Stimulated activated effector memory CD8-positive, alpha-beta T cell treated with anti-CD3 and anti-CD28 coated beads, Interleukin-12 subunit alpha, Interleukin-12 subunit beta, amount 100 ng/mL, for 72 hours (primary cell): ENCODE results near the gene NSD1.

Experiments
- ATAC-seq: fragments of 150-1000 bp; cut with Tn5 transposase; 2 replicates; pipeline ENCODE4 v1.10.0; 2021
- DNase-seq, 2 donors: peaks; one replicate each; pipeline ENCODE4 v3.0.0; 2021 to 2022; ENCODE audit warnings: low spot score in 2 of 2
- H3K27ac Mint-ChIP-seq: one replicate; pipeline ENCODE4 v1.8.0; 2022; ENCODE audit warnings: mild to moderate bottlenecking, mixed read lengths
- H3K36me3 Mint-ChIP-seq: one replicate; pipeline ENCODE4 v1.8.0; 2022; ENCODE audit warnings: mild to moderate bottlenecking, mixed read lengths
- H3K4me1 Mint-ChIP-seq: one replicate; pipeline ENCODE4 v1.8.0; 2022; ENCODE audit warnings: mixed read lengths
- H3K4me3 Mint-ChIP-seq: one replicate; pipeline ENCODE4 v1.8.0; 2022; ENCODE audit warnings: mild to moderate bottlenecking, mixed read lengths
- H3K9me3 Mint-ChIP-seq: one replicate; pipeline ENCODE4 v1.8.0; 2022; ENCODE audit warnings: mixed read lengths

The NSD1 gene

DNA sequence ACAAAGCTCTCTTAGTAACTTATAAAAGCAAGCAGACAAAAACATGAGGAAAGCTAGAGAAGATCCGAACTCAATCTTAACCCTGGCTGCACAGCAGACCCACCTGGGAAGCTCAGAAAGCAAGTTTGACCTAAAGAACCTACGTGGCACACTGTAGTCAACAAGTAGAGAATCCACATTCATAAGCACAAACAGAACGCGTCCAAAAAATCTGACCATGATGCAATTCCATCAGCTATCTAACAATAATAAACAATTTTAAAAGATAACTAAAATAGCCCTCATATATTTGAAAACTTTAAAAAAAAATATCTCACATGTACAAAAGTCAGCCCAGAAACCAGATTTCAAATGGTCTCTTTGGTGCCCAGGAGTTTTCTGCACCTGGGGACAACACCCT lies 213.2 kb downstream of the NSD1 start:
- Mint-ChIP-seq H3K4me1 (peaks cover 40% of the 10 kb centered on the region), H3K4me3 (no peak overlapping the region), H3K36me3 (peaks cover 90% of the 10 kb centered on the region), H3K27ac (peak overlapping the region; percentile 37), H3K9me3 (no peaks in the 10 kb centered on the region)
- ATAC-seq (no peak), DNase-seq (no peak)

DNA sequence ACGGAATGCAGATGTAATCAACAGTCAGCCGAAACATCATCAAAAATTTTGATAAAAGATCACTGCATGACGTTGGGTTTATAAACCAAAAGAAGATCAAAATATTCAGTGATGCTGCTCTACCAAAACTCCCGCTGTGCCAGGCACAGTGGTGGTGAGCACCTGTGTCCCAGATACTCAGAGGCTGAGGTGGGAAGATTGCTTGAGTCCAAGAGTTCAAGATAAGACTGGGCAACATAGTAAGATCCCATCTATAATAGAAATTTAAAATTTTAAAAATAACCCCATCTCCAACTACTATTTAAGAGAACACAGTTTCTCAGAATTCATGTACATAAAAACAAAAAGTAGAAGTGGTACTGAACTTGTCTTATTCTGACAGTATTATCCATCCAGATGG lies 214.1 kb downstream of the NSD1 start:
- no peak overlapping the region for H3K27ac Mint-ChIP-seq
- H3K4me1 Mint-ChIP-seq: peaks cover 43% of the 10 kb centered on the region
- H3K9me3 Mint-ChIP-seq: no peaks in the 10 kb centered on the region
- ATAC-seq (no peak), DNase-seq (no peak)
- no peak overlapping the region for H3K4me3 Mint-ChIP-seq
- peaks cover 84% of the 10 kb centered on the region for H3K36me3 Mint-ChIP-seq

DNA sequence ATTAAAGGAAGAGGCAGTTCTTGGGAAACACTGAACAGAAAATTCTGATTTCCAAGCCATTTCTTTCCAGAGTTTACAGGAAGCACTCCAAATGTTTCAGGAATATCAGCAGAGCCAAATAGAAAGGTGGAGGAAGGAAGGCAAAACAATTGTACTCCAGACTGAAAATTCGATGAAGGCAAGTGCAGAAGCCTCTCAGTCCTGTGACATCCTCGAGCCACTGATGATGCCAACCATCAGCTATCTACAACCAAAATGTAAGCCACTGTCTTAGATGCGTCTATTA lies 215.7 kb downstream of the NSD1 start:
- Mint-ChIP-seq H3K4me1 (peaks cover 39% of the 10 kb centered on the region), H3K36me3 (peaks cover 68% of the 10 kb centered on the region), H3K4me3 (peak overlapping the region; percentile 87), H3K27ac (peak overlapping the region; percentile 99), H3K9me3 (no peaks in the 10 kb centered on the region)
- DNase-seq: no peak
- no peak for ATAC-seq

DNA sequence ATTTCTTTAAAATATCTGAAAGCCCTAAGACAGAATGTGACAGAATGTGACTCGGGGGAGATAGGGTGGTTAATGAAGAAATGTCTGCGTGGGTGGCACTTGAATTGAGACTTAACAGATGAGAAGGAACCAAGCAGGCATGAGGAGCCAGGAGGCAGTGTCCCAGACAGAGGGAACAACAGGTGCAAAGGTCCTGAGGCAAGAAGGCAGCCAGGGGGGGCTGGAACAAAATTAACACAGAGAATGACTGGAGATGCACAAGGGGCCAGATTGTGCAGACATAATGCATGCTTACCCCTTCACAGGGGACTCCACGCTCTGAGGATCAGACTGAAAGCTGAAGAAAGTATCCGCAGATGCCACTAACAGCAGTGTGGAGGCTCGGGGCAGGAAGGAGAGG lies 216.2 kb downstream of the NSD1 start:
- DNase-seq (no peak), ATAC-seq (no peak)
- Mint-ChIP-seq H3K27ac (peak overlapping the region; percentile 99), H3K4me1 (peaks cover 44% of the 10 kb centered on the region), H3K4me3 (peak overlapping the region; percentile 87), H3K9me3 (no peaks in the 10 kb centered on the region), H3K36me3 (peaks cover 63% of the 10 kb centered on the region)
